ENCODE results near the gene KRTAP4-2.
"Not testable (repeated sequence)": the region's sequence is repeated elsewhere in the genome, so short reads cannot be mapped to it uniquely, and the experiment has no call there.

KRTAP4-2 gene

DNA sequence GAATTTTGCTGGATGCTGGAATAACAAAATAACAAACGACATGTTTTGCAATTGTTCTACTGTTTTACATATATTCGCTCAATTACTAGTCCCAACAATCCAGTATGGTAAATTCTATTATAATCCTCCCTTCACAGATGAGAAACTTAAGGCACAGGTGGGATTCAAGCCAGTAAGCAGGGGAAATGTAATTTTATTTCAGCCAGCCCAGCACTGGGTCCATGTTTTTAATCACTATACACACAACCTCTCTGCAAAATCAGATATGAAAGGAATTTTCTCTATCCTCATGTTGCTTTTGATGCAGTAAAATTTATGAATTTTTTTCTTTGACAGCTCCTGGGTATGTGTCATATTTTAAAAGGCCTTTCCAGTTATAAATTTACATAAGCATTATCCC is 32.8 kb downstream of the KRTAP4-2 start:
- no peak for DNase-seq (ENCODE audit: low spot score)
- TF ChIP-seq, protein P1, sequence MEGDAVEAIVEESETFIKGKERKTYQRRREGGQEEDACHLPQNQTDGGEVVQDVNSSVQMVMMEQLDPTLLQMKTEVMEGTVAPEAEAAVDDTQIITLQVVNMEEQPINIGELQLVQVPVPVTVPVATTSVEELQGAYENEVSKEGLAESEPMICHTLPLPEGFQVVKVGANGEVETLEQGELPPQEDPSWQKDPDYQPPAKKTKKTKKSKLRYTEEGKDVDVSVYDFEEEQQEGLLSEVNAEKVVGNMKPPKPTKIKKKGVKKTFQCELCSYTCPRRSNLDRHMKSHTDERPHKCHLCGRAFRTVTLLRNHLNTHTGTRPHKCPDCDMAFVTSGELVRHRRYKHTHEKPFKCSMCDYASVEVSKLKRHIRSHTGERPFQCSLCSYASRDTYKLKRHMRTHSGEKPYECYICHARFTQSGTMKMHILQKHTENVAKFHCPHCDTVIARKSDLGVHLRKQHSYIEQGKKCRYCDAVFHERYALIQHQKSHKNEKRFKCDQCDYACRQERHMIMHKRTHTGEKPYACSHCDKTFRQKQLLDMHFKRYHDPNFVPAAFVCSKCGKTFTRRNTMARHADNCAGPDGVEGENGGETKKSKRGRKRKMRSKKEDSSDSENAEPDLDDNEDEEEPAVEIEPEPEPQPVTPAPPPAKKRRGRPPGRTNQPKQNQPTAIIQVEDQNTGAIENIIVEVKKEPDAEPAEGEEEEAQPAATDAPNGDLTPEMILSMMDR (IDR thresholded peaks at IDR 0.05): no peak
- no peak overlapping the region for H3K4me3 ChIP-seq
- no peak overlapping the region for H3K27ac ChIP-seq

DNA sequence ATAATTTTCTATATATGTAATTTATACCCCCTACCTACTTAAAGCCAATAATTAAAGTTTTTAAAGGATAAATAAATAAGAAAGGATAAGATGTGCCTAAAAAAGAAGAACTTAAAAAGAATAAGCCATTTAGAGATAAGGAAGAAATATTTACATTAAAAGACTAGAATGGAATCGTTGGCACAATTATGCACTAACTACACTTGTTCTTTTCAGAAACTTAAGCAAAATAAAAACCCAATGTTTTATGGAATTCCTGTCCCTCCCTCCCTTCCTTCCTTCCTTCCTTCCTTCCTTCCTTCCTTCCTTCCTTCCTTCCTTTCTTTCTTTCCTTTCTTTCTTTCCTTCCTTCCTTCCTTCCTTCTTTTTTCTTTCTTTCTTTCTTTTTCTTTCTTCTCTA is 33.2 kb downstream of the KRTAP4-2 start:
- no peak overlapping the region for H3K4me3 ChIP-seq
- TF ChIP-seq, protein P1 (IDR thresholded peaks at IDR 0.05): no peak
- H3K27ac ChIP-seq: no peak overlapping the region
- no peak for DNase-seq (ENCODE audit: low spot score)

DNA sequence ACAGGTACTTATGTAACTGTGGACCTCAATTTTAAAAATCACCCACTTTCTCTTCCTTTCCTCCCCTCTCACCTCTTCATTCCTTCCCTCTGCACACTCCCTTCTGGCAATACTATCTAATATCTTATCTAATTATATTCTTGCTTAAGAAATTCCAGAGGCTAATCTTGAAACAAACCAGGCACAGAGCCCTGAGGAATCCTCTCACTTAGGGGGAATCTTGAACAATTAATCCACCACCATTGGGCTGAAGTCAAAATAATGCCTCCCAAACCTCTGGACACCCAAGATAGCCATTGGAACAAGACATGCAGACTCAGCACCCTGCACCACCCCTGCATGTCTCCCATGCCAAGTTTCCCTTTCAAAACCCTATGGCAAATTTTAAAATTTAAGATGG is 36.7 kb downstream of the KRTAP4-2 start:
- TF ChIP-seq, protein P1 (IDR thresholded peaks at IDR 0.05): no peak
- DNase-seq (ENCODE audit: low spot score): no peak
- Histone ChIP-seq H3K4me3 (no peak overlapping the region), H3K27ac (no peak overlapping the region)

DNA sequence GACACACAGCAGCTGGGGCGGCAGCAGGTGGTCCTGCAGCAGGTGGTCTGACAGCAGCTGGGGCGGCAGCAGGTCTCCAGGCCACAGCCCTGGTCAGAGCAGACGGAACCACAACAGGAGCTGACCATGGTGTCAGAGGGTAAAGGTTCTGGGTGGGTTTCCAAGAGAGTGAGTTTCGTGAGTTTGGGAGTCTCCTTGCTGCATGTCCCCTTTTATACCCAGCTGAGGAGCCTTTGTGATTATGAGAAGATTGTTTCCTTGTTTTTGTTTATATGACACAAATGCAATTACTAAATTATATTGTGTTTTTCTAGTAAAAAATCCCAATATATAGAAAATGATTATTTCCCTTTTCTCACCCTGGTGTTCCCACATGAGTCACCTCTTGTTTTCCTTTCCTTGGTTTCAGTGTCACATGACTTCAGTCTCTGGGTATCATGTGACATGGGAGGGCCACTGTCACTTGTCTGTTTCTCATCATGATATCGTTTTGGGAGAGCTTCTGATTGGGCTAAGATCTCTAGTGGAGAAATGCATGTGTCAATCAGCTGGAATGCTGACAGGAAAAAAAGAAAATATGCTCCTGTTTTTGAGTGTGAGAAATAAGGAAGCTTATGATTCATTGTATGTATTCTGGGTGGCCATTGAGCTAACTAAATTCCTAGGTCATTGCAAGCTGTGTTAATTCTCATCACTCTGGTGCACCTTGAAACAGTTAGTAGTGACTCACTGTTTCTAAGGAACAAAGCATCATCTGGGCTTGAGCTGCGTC is 37.5 kb downstream of the KRTAP4-2 start, which contains the start of gene KRTAP4-6:
Gene KRTAP4-6 (minus strand): TSS at position 185 of the 772 bp plus-strand sequence. CDS start 57 bp downstream, at position 128.
- DNase-seq (ENCODE audit: low spot score): no peak
- H3K27ac ChIP-seq: no peak within 1 kb of the TSS
- H3K4me3 ChIP-seq: no peak within 1 kb of the TSS
- TF ChIP-seq, protein P1 (IDR thresholded peaks at IDR 0.05): no peak

DNA sequence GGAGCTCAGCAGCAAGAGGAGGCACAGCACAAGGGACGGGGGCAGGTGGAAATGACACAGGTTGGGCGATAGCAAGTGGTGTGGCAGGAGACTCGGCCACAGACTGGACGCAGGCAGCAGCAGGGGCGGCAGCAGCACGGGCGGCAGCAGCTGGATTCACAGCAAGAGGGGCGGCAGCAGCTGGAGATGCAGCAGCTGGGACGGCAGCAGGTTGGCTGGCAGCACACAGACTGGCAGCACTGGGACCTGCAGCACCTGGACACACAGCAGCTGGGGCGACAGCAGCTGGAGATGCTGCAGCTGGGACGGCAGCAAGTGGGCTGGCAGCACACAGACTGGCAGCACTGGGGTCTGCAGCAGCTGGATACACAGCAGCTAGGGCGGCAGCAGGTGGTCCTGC is 38.2 kb downstream of the KRTAP4-2 start:
- DNase-seq (ENCODE audit: low spot score); H3K4me3 ChIP-seq: not testable (repeated sequence)

DNA sequence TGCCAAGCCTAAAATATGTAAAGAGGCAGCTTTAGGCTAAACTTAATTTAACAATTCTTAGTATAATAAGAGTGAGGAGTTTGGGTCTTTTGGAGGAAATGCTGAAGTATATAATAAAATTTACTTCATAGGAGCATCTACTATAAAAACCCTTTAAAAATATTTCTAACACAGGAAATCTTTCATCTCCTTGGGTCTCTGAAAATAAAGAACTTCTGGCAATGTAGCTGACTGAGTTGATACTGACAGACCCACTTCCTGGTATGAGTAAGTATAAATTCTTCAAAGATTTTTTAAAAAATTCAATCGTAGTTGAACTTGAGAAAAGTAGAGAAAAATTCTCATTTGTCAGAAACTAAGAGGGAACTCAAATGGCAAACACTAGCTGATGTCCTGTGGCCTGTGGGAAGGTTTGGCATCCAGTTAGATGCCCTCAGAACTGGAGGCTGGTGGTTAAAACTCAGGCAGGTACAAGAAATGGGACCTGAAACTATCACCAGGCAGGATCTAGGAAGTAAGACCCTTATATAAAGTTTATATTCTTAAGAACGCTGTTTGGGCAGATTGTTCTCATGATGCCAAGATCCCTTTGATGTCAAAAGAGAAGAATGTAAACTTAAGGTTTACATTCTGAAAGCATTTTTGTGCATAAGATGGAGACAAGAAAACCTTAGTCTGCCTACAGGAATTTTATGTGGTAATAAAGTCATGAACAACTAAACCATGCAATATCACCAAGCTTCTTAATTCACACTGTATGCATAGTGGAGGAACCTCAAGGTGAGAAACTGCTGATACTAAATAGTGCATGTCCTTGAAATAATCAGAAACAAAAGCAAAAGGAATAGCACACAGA is 43.9 kb downstream of the KRTAP4-2 start:
- no peak for DNase-seq (ENCODE audit: low spot score)
- no peak overlapping the region for H3K27ac ChIP-seq
- TF ChIP-seq, protein P1 (IDR thresholded peaks at IDR 0.05): no peak
- no peak overlapping the region for H3K4me3 ChIP-seq

More for the DNA sequence above, 38.2 kb downstream of the KRTAP4-2 start:
- H3K27ac ChIP-seq: not testable (repeated sequence)

DNA sequence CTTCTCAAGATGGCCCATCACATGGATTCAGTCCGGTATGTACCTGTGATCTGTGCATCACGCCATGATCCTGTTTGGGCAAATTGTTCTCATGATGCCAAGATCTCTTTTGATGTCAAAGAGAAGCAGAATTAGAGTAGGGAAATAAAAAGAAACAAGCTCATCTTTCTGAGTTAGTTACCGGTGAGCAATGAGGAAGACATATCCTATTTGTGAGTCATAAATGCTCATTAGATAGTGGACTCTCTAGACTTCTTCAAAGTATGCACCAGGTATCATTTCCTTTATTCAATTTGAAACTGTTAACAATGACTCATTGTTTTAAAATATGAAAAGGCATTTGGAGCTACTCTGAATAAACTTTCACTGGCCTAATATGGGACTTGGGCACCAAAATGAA is 46.0 kb downstream of the KRTAP4-2 start:
- DNase-seq (ENCODE audit: low spot score): no peak
- TF ChIP-seq, protein P1 (IDR thresholded peaks at IDR 0.05): no peak
- H3K27ac ChIP-seq: no peak overlapping the region
- no peak overlapping the region for H3K4me3 ChIP-seq

All from coronary artery (tissue), 2 donors.